GM19193 (cell line): Measurements from ENCODE around the gene MAN2B2.

Experiments
- POLR2A ChIP-seq: IDR thresholded peaks from 4 replicates; pipeline ENCODE4 v1.6.1; 2011; ENCODE audit not compliant: insufficient read depth, insufficient read length; ENCODE audit errors: extremely low read depth

The MAN2B2 gene

DNA sequence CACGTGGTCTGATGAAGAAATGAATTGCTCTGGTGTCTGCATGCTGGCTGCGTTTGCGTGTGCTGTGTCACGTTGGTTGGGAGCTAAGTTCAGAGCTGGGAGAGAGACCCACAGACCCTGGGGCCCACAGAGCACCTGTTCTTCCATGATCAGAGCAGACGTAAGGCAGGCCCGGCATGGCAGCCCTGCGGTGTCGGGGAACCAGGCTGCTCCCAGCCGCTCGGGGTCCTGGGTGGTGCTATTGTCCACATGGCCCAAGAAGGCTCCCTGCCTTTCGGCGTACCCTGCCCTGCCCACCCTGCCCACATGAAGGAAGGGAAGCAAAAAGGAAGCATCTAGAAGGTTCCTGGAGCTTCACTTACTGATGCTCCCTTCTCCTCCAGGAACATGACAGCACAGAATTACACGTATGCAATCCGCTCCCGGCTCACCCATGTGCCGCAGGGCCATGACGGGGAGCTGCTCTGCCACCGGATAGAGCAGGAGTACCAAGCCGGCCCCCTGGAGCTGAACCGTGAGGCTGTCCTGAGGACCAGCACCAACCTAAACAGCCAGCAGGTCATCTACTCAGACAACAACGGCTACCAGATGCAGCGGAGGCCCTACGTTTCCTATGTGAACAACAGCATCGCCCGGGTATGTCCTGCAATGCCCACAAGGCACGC lies 34.6 kb downstream of the MAN2B2 start:
- no peak for TF ChIP-seq POLR2A

DNA sequence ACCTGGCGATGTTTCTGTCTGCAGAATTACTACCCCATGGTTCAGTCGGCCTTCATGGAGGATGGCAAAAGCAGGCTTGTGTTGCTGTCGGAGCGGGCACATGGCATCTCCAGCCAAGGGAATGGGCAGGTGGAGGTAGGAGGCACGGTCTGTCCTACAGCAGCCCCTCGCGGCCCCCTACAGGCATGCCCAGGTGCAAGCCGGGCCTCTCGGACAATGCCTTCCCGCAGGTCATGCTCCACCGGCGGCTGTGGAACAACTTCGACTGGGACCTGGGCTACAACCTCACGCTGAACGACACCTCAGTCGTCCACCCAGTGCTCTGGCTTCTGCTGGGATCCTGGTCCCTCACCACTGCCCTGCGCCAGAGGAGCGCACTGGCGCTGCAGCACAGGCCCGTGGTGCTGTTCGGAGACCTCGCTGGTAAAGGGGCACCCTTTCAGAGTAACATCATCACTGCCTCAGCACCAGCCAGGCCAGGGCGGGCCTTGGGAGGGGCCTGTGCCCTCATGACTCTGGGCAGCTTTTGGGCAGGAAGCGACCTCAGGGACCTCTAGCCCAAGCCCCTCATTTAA lies 36.0 kb downstream of the MAN2B2 start:
- TF ChIP-seq POLR2A, result no peak

DNA sequence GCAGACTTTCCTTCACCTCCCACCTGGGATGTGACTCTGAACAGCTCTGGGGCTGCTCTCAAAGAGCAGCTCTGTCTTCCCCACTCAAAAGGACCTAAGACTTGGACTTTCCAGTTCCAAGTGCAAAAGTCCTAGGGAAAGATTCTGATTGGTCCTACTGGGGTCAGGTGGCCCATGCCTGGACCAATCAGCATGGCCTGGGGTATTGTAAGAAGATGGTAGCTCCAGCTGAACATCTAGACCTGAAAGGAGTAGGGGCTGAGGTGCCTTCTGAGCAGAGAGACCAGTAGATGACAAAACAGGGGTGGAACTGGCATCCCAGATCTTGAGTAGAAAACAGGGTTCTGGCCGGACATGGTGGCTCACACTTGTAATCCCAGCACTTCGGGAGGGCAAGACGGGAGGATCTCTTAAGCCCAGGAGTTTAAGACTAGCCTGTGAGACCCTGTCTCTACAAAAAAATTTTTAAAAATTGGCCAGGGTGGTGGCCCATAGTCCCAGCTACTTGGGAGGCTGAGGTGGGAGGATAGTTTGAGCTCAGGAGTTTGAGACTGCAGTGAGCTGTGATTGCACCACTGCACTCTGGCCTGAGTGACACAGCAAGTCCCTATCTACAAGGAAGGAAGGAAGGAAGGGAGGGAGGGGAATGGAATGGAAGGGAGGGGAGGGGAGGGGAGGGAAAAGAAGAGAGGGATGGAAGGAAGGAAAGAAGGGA lies 38.1 kb downstream of the MAN2B2 start:
- TF ChIP-seq POLR2A, result no peak

DNA sequence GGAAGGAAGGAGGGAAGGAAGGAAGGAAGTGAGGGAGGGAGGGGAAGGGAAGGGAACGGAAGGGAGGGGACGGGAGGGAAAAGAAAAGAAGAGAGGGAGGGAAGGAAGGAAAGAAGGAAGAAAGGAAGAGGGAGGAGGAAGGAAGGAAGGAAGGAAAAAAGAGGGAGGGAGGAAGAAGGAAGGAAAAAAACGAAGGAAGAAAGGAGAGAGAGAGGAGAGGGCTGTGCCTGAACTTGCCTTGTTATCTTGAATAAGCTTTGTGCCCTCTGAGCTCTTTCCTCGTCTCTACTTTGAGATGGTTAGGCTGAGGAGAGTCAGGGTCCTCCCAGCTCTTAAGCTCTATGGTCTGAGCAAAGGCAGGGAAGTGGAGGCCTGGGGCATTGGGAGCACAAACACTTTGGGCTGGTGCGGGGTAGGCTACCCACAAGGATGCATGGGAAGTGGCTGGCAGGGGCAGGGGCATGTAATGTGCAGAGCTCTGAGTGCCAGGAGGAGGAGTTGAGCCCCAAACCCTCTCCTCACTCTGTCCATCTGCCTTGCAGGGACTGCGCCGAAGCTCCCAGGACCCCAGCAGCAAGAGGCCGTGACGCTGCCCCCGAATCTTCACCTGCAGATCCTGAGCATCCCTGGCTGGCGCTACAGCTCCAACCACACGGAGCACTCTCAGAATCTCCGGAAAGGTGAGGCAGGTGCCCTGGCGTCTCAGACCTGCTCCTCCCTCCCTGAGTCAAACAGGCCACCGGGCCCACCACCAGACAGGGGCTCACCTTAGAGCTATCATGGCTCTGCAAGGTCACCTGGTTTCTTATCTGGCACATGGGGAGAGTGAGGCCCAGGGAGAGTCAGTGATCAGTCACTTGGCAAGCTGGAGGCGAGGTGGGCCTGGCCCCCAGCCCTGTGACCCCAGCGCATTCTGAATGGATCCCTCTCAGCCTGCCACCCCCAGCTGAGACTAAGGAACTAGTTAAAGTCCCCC lies 39.0 kb downstream of the MAN2B2 start:
- no peak for TF ChIP-seq POLR2A

DNA sequence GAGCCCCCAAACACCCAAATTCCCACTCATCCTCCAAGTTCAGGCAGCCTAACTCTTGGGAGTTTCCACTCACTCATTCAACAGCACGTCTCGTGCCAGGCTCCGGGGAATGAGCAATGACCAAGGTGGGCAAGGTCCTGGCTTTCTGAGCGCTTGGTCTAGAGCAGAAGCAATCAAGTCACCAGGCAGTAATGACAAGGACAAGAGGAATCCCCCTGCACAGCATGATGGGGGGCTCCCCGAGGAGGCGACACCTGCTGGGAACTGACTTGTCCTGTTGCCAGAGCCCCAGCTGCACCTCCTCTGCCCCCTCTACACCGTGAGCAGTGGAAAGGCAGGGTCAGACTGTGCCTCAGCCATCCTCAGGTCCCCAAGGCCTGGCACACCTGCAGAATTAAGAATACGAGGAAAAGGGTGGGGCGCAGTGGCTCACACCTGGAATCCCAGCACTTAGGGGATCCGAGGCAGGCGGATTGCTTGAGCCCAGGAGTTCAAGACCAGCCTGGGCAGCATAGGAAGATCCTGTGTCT lies 39.8 kb downstream of the MAN2B2 start:
- TF ChIP-seq POLR2A, result no peak

DNA sequence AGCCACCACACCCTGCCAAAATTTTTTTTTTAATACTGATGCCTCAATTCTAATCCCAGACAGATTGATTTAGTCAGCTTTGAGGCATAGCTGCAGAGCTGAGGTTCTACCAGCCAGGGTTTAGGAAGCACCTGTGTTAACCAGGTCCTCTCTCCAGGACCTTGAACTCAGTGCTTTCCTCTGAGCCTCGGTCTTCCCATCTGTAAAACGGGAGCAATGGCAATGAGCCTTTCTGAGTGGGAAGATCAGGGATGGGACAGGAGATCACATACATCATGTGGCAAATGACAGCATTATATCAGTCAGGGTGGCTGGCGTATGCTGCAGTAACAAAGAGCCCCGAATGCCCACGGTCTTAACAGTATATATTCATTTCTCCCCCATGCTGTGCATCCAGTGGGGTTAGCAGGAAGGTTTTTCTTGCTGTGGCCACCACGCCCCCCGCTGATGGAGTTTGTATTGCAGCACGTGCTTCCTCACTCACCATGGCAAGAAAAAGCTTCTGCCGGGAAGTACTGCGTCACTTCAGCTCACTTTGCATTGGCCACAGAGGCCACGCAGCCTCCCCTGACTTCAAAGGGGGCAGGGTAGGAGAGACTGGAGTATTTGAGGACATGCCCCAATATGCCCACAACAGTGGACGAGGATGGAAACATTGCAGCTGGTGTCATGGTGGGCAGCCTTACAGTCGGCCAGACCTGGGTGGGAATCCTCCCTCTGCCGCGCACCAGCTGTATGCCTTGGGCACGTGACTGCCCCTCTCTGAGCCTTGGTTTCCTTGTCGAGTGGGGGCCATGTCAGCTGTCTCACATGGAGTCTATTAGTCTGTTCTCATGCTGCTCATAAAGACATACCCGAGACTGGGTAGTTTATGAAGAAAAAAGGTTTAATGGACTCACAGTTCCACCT lies 41.4 kb downstream of the MAN2B2 start:
- TF ChIP-seq POLR2A, result no peak

DNA sequence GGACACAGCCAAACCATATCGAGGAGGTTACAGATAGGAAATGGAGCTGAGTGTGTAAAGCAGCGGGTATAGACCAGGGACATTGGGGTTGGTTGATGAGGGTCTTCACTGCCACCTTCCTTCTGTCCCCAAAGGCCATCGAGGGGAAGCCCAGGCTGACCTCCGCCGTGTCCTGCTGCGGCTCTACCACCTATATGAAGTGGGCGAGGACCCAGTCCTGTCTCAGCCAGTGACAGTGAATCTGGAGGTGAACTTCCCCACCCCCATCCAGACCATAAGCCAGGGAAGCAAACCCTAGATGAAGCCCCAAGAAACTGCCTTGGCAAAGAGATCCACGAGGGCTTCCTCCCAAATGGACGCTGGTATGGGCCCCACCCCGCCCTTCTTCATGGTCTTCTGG lies 42.3 kb downstream of the MAN2B2 start:
- no peak for TF ChIP-seq POLR2A

DNA sequence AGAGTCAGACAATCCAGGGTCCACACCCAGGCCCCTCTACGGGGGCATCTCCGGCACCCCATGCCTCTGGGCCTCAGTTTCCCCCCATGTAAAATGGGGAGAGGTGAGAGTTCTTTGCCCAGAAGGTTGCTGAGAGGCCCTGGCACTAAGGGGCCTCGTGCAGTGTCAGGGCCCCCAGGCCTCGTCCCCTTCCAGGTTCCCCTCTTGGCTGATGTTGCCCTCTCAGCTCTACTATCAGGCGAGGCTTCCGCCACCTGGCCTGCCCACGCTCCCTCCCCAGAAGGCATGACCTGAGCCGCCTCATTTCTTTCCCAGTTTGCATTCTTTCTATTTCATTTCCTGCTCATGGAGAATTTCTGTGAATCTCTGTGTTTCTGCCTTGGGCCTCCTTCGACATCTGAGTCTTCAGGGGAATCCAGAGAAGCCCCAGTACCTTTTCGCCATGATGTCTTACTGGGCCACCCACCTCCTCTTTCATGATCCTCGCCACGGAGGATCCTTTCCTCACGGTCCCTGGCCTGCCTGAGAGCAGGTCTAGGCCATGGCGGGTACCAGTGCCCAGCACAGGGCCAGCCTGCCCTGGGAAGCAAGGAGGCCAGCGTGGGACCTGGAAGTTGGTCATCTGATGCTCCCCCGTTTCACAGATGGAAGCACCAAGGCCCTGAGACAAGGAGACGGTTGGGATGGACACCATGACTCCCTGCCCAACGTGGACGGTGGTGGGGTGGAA lies 43.6 kb downstream of the MAN2B2 start:
- no peak for TF ChIP-seq POLR2A

DNA sequence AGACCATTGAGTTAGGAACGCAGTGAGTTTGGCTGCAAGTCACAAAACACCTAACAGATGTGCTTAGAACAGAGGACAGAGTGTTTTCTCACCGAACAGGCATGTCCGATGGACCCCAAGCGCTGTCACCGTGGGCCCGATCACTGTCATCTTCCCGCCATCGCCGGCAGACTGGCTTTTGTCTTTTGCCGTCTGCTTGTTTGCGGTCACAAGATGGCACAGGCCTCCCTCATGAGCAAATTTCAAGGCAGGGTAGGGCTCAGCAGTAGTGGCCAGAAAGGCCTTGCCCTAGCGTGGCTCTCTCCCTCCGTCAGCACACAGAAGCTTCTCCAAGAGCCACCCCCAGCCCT lies 44.1 kb downstream of the MAN2B2 start:
- no peak for TF ChIP-seq POLR2A

DNA sequence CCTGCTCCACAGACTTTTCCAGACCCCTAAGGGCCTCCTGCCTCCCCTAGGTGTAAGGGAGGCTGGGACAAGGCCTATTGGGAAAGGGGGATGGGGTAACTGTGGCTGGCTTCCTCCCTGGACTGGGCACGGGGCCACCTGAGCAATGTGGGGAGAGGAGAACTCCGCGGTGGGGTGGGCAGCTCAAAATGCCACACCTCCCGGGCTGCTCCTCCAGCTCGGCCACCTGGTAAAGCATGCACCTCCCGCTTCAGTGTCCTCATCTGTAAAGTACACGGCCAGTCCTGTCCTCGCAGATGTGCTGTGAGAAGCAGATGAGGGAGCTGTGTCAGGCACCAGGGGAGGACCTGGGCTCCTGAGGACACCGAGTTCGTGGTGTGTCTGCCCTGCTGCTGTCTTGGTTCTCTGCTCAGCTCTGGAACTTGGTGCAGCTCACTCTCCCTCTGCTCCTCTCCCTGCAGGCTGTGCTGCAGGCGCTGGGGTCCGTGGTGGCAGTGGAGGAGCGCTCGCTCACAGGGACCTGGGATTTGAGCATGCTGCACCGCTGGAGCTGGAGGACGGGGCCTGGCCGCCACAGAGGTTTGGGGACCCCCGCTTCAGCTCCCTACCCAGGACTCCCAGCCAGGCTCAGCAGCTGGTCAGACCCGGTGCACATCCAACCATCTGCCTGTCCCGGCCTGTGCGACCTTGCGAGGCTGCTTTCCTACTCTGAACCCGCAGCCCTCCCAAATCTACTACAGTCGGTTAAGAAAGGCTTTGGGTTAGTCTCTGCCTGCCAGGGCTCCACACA lies 44.7 kb downstream of the MAN2B2 start:
- no peak for TF ChIP-seq POLR2A

DNA sequence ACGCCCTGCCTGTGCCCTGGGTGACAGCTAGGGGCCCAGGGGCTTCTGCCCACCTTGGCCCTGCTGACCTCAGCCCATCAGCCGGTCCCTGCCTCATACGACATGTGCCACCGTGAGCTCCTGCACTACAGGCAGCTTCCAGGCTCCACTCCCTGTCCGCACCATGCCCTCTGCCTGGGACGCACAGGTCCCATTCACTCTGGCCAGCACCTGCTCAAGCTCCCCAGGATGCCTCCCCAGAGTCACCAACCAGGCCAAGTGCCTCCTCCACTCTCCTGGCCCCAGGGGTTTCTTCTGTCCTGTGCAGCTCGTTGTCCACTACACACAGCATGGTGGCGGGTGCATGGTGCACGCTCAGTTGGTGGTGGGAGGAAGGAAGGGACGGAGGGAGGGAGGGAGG lies 45.3 kb downstream of the MAN2B2 start:
- no peak for TF ChIP-seq POLR2A

DNA sequence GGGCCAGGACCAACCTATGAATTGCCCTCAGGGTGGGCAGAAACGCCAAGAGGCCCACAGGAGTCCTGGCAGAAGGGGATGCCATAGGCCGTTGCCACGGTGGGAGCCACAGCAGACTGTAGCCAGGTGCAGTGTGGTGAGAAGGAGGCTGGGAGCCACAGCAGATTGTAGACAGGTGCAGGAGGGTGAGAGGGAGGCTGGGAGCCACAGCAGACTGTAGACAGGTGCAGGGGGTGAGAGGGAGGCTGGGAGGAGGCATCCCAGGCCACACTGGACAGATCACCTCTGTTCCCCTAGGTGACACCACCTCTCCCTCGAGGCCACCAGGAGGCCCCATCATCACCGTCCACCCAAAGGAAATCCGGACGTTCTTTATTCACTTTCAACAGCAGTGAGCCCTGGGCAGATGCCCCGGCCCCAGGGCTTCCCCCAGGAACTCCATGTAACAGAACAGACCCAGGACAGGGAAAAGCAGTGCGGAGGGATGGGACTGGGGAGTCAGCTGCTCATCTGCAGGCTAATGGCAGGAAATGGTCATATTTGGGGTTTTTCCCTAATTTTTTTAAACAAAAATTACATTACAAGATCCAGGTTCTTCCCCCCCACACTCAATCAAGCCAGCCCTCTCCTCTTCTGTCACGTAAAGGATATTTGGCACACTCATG lies 46.0 kb downstream of the MAN2B2 start:
- TF ChIP-seq POLR2A, result no peak
